NK-92 (cell line): ENCODE data around the gene PICK1.
A peak's percentile ranks its signal among the peaks of the same experiment; 100 is the strongest.

Experiments used
- DNase-seq: peaks from one replicate; lab custom pipeline; 2025; ENCODE audit not compliant: unreplicated experiment; lab: John Stamatoyannopoulos, UW

PICK1 gene

DNA sequence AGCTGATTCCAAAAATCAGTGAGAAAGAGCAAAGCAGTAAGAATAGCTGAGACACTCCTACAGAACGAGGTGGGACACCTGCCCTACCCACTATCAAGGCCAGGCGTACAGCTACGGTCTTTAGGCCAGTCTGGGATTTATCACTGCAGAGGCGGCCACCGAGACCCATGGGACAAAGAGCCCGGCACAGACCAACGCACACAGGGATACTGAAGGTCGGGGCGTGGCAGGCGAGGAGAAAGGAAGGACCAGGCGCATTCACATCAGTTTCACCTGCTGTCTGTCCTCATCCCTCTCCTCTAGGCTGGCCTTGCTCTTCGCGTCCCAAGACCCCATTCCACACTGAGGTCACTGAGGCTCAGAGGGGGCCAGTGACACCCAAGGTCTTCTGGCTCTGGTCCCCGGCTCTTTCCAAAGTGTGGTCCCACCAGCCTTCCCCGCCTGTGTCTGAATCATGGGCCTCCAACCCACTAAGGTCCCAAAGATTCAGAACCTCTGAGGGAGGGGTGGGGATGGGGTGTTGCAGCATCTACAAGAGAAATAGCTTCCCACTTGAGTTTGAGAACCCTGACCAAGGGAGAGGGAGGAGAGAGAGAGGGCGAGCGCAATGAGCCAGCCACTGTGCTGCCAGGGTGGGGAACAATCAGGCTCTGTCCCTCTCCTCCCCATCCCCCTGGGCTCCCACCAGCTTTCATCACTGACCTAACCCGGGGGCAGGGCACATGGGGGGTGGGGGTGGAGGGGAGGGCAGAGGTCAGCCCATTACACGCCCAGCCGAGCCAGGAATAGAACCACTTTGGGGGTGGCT lies 7.2 kb upstream of the PICK1 start:
- DNase-seq = no peak

DNA sequence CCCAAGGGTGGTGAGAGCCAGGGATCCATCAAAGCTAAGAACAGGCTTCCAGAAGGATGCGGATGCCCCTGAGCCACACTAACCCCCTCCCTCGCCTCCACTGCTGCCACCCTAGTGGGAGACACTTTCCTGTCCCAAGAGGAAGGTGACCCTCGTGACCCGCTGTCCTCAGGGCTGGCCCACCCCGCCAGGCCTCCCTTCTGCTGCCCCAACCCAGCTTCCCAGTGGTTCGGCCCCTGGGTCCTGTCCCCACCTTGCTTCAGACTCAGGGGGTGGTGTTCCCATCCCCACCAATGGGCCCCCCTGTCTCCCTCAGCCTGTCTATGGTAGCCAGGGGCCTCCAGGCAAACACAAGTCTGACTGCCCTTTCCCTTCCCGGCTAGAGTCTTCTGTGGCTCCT lies 6.5 kb upstream of the PICK1 start:
- no peak for DNase-seq

GRCh38 chr22:38051261-38051660 lies 5.9 kb upstream of the PICK1 start:
- DNase-seq = no peak

DNA sequence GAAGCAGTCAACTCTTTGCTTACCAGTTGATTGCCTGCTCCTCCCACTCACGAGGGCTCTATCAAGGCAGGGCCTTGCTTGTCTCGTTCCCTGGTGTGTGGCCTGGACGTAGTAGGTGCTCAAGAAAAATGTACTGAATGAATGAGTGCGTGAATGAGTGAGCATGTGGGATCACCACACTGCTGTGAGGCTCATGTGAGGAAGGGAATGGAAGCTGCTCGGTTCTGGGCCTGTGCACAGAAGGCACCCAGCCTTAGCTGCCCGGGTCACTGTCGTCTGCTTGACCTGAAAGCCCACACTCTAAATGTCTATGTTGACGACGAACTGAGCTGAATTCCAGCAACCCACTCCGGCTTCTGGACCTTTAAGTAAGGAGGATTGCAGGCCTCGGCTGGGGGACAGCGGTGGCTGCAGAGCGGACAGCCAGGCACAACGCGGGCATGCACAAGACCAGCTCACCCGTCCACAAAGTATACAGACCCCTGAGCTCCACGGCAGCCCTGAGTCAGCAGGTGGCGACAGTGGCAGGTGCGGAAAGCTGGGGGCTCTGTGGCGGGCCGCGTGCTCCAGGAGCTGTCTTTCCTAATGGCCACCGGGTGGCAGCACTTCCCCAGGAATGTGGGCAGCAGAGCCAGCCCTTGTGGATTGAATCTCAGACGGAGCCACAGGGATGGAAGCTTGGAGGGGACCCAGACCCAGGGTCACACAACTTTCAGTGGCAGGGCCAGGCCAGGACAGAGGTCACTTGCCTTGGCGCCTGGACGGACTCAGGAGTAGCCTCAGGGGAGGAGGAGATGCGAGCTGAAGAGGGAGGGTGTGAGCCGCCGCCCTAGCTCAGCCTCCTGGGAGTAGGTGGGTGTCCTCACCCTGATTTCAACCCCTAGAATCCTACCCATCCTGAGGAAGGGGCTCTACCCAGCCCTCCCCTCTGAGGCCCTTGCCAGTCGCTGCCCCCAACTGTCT lies 5.0 kb upstream of the PICK1 start:
- DNase-seq = peak; percentile 6

DNA sequence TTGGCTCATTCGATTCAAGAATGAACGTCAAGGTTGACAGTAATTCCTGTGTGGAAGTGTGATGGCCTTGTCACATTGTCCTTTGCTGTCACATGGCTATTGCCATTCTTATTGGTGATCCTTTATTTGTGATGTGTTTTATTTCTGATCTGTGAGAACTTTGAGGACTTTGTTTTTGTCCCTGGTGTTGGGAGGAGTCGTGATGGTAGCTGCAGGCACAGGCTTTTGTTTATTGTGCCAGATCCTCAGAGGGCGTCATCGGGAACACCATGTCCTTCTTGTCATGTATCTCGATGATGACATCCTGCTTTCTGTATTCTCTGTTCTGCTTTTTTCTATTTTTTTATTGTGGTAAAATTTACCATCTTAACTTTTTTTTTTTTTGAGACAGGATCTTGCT lies 5.6 kb downstream of the PICK1 start:
- no peak for DNase-seq

GRCh38 chr22:38065539-38065938 lies 8.3 kb downstream of the PICK1 start:
- DNase-seq = no peak

DNA sequence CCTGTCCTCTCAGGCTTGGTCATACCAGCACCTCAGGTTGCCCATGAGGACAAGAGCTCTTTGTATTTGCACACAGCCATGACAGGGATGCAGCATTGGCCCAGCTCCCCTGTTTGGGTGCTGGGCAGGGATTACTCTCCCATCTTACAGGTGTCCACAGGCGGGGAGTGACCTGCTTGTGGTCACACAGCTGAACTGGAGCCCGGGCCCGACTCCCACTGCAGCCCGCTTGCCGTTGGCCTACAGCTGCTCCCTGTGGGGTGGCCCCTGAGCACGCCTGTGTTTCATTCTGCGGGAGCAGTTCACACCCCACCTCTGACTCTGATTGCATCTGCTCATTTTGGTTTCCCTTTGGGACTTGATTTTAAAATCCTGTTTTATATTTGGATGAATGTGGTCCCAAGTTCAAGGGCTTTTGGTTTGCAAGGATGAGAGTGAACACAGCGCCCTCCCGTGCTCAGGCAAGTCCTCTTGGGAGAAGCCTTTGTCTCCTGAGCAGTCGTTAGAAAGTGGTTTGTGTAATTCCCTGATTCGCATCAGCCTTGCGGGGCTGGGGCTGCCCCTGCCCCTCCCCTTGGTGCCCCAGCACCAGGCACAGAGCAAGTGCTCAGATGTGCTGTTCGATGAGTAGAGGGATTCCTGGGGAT lies 9.3 kb downstream of the PICK1 start:
- DNase-seq = no peak

DNA sequence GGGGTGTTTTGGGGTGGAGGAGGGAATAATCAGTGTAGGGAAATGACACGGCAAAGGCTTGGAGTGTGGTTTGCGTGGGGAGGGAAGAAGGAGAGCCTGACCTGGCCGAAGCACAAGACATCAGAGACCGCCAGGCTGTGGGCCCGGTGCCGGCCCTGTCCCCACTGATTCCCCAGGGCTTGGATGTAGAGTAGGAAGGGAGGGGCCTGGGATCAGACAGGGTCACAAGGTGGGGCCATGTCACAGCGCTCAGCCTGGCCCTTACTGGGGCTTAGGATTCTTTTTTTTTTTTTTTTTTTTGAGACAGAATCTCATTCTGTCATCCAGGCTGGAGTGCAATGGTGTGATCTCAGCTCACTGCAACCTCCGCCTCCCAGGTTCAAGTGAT lies 9.8 kb downstream of the PICK1 start:
- DNase-seq = no peak

- no peak for DNase-seq
Observed at GRCh38 chr22:38067761-38068360, 10.7 kb downstream of the PICK1 start.

GRCh38 chr22:38068641-38069371 lies 11.6 kb downstream of the PICK1 start:
- no peak for DNase-seq

GRCh38 chr22:38069372-38070249 lies 12.4 kb downstream of the PICK1 start:
- DNase-seq = no peak

- DNase-seq = no peak
Observed at GRCh38 chr22:38070250-38070921, 13.2 kb downstream of the PICK1 start.

DNA sequence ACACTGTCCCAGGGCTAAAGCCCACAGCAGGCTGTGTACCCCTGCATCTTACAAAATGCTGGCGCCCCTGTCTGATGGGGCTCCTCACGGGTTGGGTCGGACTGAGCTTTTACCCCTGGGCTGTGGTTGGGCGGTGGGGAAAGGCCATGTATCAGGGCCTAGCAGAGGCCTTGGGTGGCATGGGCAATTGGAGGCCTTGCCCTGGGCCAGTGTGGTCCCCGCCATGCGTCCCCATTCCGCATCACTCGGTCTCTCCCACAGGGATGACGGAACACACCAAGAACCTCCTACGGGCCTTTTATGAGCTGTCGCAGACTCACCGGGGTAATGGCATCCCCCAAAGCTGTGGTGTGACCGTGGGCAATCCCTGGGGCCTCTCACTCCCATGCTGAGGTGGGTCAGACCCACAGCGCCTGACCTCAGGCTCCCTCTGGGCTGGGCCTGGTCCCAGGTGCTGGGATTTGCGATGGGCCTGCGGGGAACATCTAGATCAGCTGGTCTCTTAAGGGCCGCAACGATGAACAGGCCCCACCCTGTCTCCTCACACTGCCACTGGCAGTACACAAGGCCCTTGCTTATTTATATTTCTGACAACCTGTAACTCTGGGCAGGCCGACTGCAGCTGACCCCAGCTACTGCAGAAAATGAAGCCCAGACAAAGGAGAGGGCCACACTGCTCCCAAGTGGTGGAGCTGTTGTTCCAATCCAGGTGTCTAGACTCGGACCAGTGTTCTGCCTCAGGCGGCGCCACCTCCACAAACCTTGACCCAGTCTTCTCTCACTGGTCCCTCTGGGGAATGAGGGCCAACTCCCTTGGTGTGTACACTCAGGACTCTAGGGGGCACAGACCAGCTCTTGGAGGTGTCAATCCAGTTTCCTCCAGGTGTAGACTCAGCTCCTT lies 14.5 kb downstream of the PICK1 start:
- no peak for DNase-seq

GRCh38 chr22:38072322-38073149 lies 15.3 kb downstream of the PICK1 start:
- no peak for DNase-seq

GRCh38 chr22:38073150-38074130 lies 16.2 kb downstream of the PICK1 start:
- DNase-seq = no peak
